Astrocyte (in vitro differentiated cells and primary cell): ENCODE data around the gene IL12RB1.

Source experiments
- CTCF ChIP-seq: IDR thresholded peaks from 2 replicates; pipeline ENCODE4 v1.5.1; 2011; ENCODE audit warnings: low read depth, mild to moderate bottlenecking, inconsistent platforms, low read length, moderate library complexity; ENCODE audit not compliant: insufficient read depth
- EZH2 ChIP-seq: IDR thresholded peaks from 2 replicates; pipeline ENCODE4 v1.6.1; 2012; ENCODE audit warnings: mild to moderate bottlenecking, low read length, inconsistent platforms; ENCODE audit not compliant: insufficient read depth

DNA sequence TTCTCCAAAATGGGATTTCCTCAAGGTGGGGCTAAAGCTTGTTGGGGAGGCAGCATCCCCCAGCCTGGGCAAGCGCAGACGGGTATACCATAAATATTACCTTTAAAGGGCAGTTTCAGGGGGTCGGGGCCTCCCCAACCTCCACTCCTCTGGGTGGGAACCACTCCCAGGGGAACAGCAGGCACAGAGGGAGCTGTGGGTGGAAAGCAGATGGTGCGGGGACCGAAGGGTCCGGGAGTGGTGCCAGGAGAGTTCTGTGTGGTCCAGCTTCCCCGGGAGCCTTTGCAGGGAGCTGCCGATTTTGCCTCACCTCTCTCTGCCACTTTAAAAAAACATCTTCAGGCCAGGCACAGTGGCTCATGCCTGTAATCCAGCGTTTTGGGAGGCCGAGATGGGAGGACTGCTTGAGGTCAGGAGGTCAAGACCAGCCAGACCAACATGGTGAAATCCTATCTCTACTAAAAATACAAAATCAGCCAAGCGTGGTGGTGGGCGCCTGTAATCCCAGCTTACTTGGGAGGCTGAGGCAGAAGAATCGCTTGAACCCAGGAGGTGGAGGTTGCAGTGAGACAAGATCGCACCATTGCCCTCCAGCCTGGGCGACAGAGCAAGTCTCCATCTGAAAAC lies 16.3 kb upstream of the IL12RB1 start:
- TF ChIP-seq CTCF: no peak
- TF ChIP-seq EZH2: no peak
